Measurements from ENCODE around the gene RAD51B. TPM values are rescaled to one million over a fixed set of nuclear protein-coding genes. Genes with fewer than 3 reads are reported as not detected.
"Not testable (repeated sequence)": the region's sequence is repeated elsewhere in the genome, so short reads cannot be mapped to it uniquely, and the experiment has no call there.

RAD51B gene
- total RNA-seq, 4 donors from 2014 or later = 6.2 to 39.9 (median 12.9) TPM

GRCh38 chr14:68094158-68094557 is 274.6 kb downstream of the RAD51B start:
- WGBS, 2 donors = 61 to 70% methylated on average over 2 of the region's 2 CpGs
- TF ChIP-seq CTCF (IDR thresholded peaks at IDR 0.05) (no peak), POLR2A (IDR thresholded peaks at IDR 0.05) (no peak)
- Histone ChIP-seq H3K4me1 (peaks cover 0 to 13% (median 0%) of the 10 kb centered on the region in 3 donors), H3K4me3 (no peak overlapping the region), H3K9me3 (peaks cover 0 to 2% (median 0%) of the 10 kb centered on the region in 3 donors), H3K27me3 (no peaks in the 10 kb centered on the region), H3K36me3 (no peaks in the 10 kb centered on the region), H3K27ac (no peak overlapping the region)
- DNase-seq = no peak
- intact Hi-C loops (cut with DNase I) = no loop called here

GRCh38 chr14:68094752-68095151 is 275.2 kb downstream of the RAD51B start:
- Histone ChIP-seq H3K4me3 (no peak overlapping the region), H3K4me1 (peaks cover 0 to 13% (median 0%) of the 10 kb centered on the region in 3 donors), H3K36me3 (no peaks in the 10 kb centered on the region), H3K9me3 (peaks cover 0 to 2% (median 0%) of the 10 kb centered on the region in 3 donors), H3K27me3 (no peaks in the 10 kb centered on the region), H3K27ac (no peak overlapping the region)
- no peak for DNase-seq
- WGBS, 2 donors = 44 to 54% methylated on average over 1 of the region's 1 CpG
- no peak for TF ChIP-seq CTCF (IDR thresholded peaks at IDR 0.05)
- no peak for TF ChIP-seq POLR2A (IDR thresholded peaks at IDR 0.05)
- intact Hi-C loops (cut with DNase I) = no loop called here

- H3K36me3 ChIP-seq = peaks cover 0 to 7% (median 0%) of the 10 kb centered on the region in 3 donors
- peaks cover 0 to 18% (median 0%) of the 10 kb centered on the region in 3 donors for H3K4me1 ChIP-seq
- H3K27ac ChIP-seq = no peak overlapping the region
- intact Hi-C loops (cut with DNase I) = no loop called here
- TF ChIP-seq POLR2A (IDR thresholded peaks at IDR 0.05) = no peak
- 89% methylated on average over 3 of the region's 3 CpGs for WGBS, 2 donors
- H3K27me3 ChIP-seq = no peaks in the 10 kb centered on the region
- no peak overlapping the region for H3K4me3 ChIP-seq
- H3K9me3 ChIP-seq = peaks cover 4 to 16% (median 16%) of the 10 kb centered on the region in 3 donors
- DNase-seq = no peak
These were observed 278.1 kb downstream of the RAD51B start for GRCh38 chr14:68097727-68098126.

- Histone ChIP-seq H3K27ac (peak overlapping the region in 2 of 4 donors; percentile 49 to 76), H3K4me3 (no peak overlapping the region), H3K36me3 (peaks cover 0 to 7% (median 0%) of the 10 kb centered on the region in 3 donors), H3K27me3 (no peaks in the 10 kb centered on the region), H3K9me3 (peaks cover 4 to 16% (median 16%) of the 10 kb centered on the region in 3 donors), H3K4me1 (peaks cover 0 to 24% (median 0%) of the 10 kb centered on the region in 3 donors)
- intact Hi-C loops (cut with DNase I) = no loop called here
- TF ChIP-seq POLR2A (IDR thresholded peaks at IDR 0.05) = no peak
- no peak for TF ChIP-seq CTCF (IDR thresholded peaks at IDR 0.05)
- WGBS, 2 donors = 83 to 87% methylated on average over 2 of the region's 2 CpGs
- DNase-seq = no peak
These were observed 279.3 kb downstream of the RAD51B start for GRCh38 chr14:68098834-68099233.

GRCh38 chr14:68099495-68100045 is 280.0 kb downstream of the RAD51B start:
- TF ChIP-seq CTCF (IDR thresholded peaks at IDR 0.05) = no peak
- TF ChIP-seq POLR2A (IDR thresholded peaks at IDR 0.05) = no peak
- DNase-seq = no peak
- Histone ChIP-seq H3K4me3 (no peak overlapping the region), H3K4me1 (peaks cover 0 to 31% (median 6%) of the 10 kb centered on the region in 3 donors), H3K27me3 (no peaks in the 10 kb centered on the region), H3K36me3 (peaks cover 0 to 7% (median 0%) of the 10 kb centered on the region in 3 donors), H3K27ac (peak overlapping the region in 2 of 4 donors; percentile 49 to 76), H3K9me3 (peaks cover 4 to 16% (median 16%) of the 10 kb centered on the region in 3 donors)
- WGBS, 2 donors = 45 to 54% methylated on average over 4 to 5 of the region's 5 CpGs
- intact Hi-C loops (cut with DNase I) = no loop called here

GRCh38 chr14:68101715-68102301 is 282.2 kb downstream of the RAD51B start:
- H3K4me3 ChIP-seq; DNase-seq; H3K36me3 ChIP-seq; intact Hi-C loops (cut with DNase I); H3K27me3 ChIP-seq; H3K27ac ChIP-seq: not testable (repeated sequence)
- Histone ChIP-seq H3K9me3 (peaks cover 4 to 16% (median 16%) of the 10 kb centered on the region in 3 donors), H3K4me1 (peaks cover 0 to 49% (median 13%) of the 10 kb centered on the region in 3 donors)
- WGBS, 2 donors = 80 to 100% methylated on average over 2 of the region's 3 CpGs
